ENCODE results near the gene CDKAL1. TPM values are rescaled to one million over a fixed set of nuclear protein-coding genes. Genes with fewer than 3 reads are reported as not detected.

The CDKAL1 gene
- total and polyA plus RNA-seq, 2 of the 8 experiments (the other 6 are each of a cell fraction or from before 2014, with no cell fraction given) = 8.4 to 24.6 TPM

DNA sequence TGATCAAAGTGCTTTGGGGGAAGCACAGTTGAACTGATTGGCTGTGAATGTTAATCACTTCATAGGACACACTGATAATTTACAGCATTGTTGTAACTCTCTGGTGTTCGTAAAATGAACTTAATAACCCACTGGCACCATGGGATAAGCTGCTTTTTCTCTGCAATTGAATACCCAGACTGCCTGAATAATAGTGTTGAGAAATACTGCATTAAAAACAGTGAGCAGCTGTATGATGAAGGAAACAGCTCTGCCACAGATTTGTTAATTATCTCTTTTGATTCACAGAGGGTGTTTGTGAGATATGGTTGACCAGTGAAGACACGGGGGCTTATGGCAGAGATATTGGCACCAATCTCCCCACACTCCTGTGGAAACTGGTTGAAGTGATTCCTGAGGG lies 420.9 kb downstream of the CDKAL1 start:
- Histone ChIP-seq H3K56ac (replicated peaks; ENCODE audit: insufficient read length, low read depth, low read length) (no peak overlapping the region), H3K79me1 (ENCODE audit: low read depth, low read length) (no peaks in the 10 kb centered on the region), H2BK5ac (ENCODE audit: low read depth, low read length) (no peak overlapping the region), H3K9me3 (ENCODE audit: insufficient read depth in 2 of 2, low read depth in 1 of 2, low read length in 1 of 2) (no peaks in the 10 kb centered on the region), H3K79me2 (ENCODE audit: control insufficient read depth in 1 of 2, insufficient read depth in 2 of 2, low read length in 2 of 2) (no peaks in the 10 kb centered on the region), H3K9ac (replicated peaks in 1 of 4; ENCODE audit: extremely low read depth in 1 of 4, low read depth in 3 of 4, low read length in 3 of 4) (no peak overlapping the region; a peak in 1 of 7 replicates), H3K36me3 (ENCODE audit: control insufficient read depth in 2 of 4, insufficient read depth in 4 of 4, low read length in 3 of 4) (no peaks in the 10 kb centered on the region), H4K5ac (ENCODE audit: insufficient read length, low read depth, low read length) (no peak overlapping the region), H2BK20ac (ENCODE audit: low read length) (no peak overlapping the region), H4K20me1 (replicated peaks in 1 of 2; ENCODE audit: control insufficient read depth in 1 of 2, insufficient read depth in 2 of 2, low read length in 2 of 2) (no peaks in the 10 kb centered on the region), H4K91ac (replicated peaks; ENCODE audit: insufficient read length, low read length) (no peak overlapping the region), H2BK12ac (ENCODE audit: low read depth, low read length) (no peak overlapping the region), H3K4me3 (ENCODE audit: extremely low read depth in 1 of 4, insufficient read depth in 2 of 4, low read depth in 3 of 4, low read length in 4 of 4) (no peak overlapping the region), H3K14ac (ENCODE audit: insufficient read length) (no peak overlapping the region), H3K18ac (ENCODE audit: extremely low read depth, low read length) (no peak overlapping the region), H4K8ac (ENCODE audit: extremely low read depth, insufficient read depth, low read length) (no peak overlapping the region), H2AFZ (ENCODE audit: low read length) (no peak overlapping the region), H3K4me2 (ENCODE audit: insufficient read depth in 1 of 2, low read depth in 2 of 2, low read length in 2 of 2) (no peak overlapping the region), H2BK15ac (ENCODE audit: low read length) (no peak overlapping the region), H3K4me1 (replicated peaks in 1 of 4; ENCODE audit: control insufficient read depth in 3 of 4, insufficient read depth in 4 of 4, low read length in 3 of 4) (peaks cover 4 to 15% (median 10%) of the 10 kb centered on the region in 4 experiments; a peak in 6 of 7 replicates), H3K27me3 (replicated peaks in 1 of 4; ENCODE audit: control insufficient read depth in 3 of 4, extremely low read depth in 1 of 4, insufficient read depth in 3 of 4, low read length in 3 of 4) (no peaks in the 10 kb centered on the region), H3K23me2 (ENCODE audit: low read depth, low read length) (no peaks in the 10 kb centered on the region), H2AK5ac (ENCODE audit: low read depth, low read length) (no peak overlapping the region), H3K23ac (ENCODE audit: insufficient read length) (no peak overlapping the region), H3K4ac (replicated peaks; ENCODE audit: insufficient read length, low read depth, low read length) (no peak overlapping the region), H2BK120ac (replicated peaks; ENCODE audit: low read depth, low read length) (no peak overlapping the region), H3K27ac (ENCODE audit: low read depth, low read length) (no peak overlapping the region)
- ChIA-PET CTCF (ENCODE audit: partially characterized antibody) (interaction anchor here (0.9 kb wide), 1 partner anchor 10 kb away, joined by 3 read pairs; no protein-coding TSS in a partner anchor), POLR2A (ENCODE audit: partially characterized antibody) (no interaction called here)
- WGBS, 2 experiments (ENCODE audit: extremely low coverage in 1 of 2, insufficient coverage in 1 of 2, insufficient read length in 1 of 2, insufficient replicate concordance in 2 of 2, low coverage in 1 of 2, low lambda C conversion rate in 2 of 2, missing lambda C conversion rate in 1 of 2) = 81% methylated on average over 2 of the region's 2 CpGs; no CpG with 5 or more reads in 1 of the 2 experiments
- no peak for TF ChIP-seq PHF8 (conservative IDR thresholded peaks at IDR 0.05; ENCODE audit: low read depth, low read length)
- TF ChIP-seq, protein P1, sequence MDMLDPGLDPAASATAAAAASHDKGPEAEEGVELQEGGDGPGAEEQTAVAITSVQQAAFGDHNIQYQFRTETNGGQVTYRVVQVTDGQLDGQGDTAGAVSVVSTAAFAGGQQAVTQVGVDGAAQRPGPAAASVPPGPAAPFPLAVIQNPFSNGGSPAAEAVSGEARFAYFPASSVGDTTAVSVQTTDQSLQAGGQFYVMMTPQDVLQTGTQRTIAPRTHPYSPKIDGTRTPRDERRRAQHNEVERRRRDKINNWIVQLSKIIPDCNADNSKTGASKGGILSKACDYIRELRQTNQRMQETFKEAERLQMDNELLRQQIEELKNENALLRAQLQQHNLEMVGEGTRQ (IDR thresholded peaks at IDR 0.05; ENCODE audit: low read length) = no peak
- TF ChIP-seq, protein P2, sequence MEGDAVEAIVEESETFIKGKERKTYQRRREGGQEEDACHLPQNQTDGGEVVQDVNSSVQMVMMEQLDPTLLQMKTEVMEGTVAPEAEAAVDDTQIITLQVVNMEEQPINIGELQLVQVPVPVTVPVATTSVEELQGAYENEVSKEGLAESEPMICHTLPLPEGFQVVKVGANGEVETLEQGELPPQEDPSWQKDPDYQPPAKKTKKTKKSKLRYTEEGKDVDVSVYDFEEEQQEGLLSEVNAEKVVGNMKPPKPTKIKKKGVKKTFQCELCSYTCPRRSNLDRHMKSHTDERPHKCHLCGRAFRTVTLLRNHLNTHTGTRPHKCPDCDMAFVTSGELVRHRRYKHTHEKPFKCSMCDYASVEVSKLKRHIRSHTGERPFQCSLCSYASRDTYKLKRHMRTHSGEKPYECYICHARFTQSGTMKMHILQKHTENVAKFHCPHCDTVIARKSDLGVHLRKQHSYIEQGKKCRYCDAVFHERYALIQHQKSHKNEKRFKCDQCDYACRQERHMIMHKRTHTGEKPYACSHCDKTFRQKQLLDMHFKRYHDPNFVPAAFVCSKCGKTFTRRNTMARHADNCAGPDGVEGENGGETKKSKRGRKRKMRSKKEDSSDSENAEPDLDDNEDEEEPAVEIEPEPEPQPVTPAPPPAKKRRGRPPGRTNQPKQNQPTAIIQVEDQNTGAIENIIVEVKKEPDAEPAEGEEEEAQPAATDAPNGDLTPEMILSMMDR (IDR thresholded peaks at IDR 0.05; ENCODE audit: control extremely low read depth in 1 of 3, insufficient read depth in 1 of 3, low read depth in 1 of 3, low read length in 3 of 3) = no peak
- TF ChIP-seq, protein P3, sequence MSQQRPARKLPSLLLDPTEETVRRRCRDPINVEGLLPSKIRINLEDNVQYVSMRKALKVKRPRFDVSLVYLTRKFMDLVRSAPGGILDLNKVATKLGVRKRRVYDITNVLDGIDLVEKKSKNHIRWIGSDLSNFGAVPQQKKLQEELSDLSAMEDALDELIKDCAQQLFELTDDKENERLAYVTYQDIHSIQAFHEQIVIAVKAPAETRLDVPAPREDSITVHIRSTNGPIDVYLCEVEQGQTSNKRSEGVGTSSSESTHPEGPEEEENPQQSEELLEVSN (IDR thresholded peaks at IDR 0.05) = no peak
- TF ChIP-seq BACH1 (IDR thresholded peaks at IDR 0.05; ENCODE audit: low read length) = no peak
- TF ChIP-seq YY1 (IDR thresholded peaks at IDR 0.05; ENCODE audit: low read depth, low read length) = no peak
- no peak for TF ChIP-seq SIRT6 (IDR thresholded peaks at IDR 0.05; ENCODE audit: low read length)
- no peak for FAIRE-seq
- DNase-seq (ENCODE audit: low read depth in 1 of 2, low spot score in 2 of 2) = no peak

Data from H1 (cell line).